ENCODE results near the gene FOXC1.

DNA sequence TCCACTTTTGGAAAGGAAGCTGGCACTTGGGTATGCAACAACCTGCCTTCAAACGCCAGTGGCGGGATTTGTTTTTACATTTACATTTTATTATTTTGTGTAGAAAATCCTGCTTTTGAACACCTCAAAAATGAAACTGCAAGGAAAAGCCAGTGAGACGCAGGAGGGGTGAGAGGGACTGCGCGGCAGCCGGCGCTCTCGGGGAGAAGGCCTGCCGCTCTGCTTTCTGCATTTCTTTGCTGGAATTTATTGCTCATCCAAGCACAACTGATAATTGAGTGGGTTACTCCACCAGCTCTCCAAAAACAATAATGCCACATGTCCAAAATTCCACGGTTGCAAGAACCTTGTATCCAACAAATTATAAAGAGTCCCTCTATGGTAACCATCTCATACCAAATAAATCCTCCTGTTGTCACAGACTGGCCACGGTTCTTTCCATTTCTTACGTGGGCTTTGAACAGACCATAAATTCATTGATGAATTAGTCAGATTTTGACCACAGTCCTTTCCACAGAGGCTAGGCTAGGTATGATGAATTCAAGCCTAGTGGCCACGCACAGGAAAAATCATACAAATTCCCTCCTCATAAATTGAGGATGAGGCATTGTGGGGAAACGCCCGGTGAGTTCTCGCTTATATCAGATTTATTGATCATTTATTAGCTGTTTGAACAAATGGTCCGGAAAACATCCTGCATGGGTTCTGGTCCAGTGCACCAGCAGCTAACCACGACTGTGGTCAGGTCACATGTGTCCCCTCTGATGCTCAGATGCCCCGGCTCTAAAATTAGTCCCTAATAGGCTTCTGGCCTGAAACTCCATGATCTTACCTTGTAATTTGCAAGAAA lies 31.6 kb upstream of the FOXC1 start:
- TF ChIP-seq CTCF (IDR thresholded peaks at IDR 0.05; ENCODE audit: low read depth, low read length) (no peak), MAX (IDR thresholded peaks at IDR 0.05; ENCODE audit: low read depth, low read length) (no peak)

Data from NB4 (cell line).